ENCODE measurements around the gene PPP1R10.

GRCh38 chr6:30590509-30590908 lies 26.5 kb downstream of the PPP1R10 start:
- TF ChIP-seq CTCF (optimal IDR thresholded peaks at IDR 0.05 in 1 of 3, IDR thresholded peaks at IDR 0.05 in 1 of 3, conservative IDR thresholded peaks at IDR 0.05 in 1 of 3; ENCODE audit: extremely low read depth in 1 of 3, insufficient read depth in 2 of 3, low read length in 3 of 3), result no peak
- no peak for TF ChIP-seq EZH2 (IDR thresholded peaks at IDR 0.05; ENCODE audit: low read length)

Data from keratinocyte (primary cell).